ENCODE results near the gene NSUN2.

Gene NSUN2

DNA sequence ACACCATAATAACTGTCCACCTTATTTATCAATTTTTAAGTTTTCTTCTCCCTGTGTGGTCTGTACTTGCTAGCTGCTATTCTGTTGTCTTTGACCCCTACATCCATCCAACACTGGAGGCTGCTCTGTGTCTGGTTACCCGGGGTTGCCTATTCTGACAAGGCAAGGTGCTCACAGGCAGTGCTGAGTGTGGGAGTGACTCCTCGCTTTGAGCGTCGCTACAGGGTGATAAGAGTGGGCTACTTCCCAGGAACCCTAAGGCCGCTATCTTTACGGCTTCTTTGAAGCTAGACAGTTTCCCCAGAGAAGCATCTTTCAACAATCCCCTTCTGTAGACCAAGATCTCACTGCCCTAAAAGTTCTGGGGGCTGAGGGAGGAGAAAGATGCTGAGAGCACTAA, 35.3 kb downstream of the NSUN2 start:
- DNase-seq (ENCODE audit: low spot score), result no peak
- TF ChIP-seq, protein P1, sequence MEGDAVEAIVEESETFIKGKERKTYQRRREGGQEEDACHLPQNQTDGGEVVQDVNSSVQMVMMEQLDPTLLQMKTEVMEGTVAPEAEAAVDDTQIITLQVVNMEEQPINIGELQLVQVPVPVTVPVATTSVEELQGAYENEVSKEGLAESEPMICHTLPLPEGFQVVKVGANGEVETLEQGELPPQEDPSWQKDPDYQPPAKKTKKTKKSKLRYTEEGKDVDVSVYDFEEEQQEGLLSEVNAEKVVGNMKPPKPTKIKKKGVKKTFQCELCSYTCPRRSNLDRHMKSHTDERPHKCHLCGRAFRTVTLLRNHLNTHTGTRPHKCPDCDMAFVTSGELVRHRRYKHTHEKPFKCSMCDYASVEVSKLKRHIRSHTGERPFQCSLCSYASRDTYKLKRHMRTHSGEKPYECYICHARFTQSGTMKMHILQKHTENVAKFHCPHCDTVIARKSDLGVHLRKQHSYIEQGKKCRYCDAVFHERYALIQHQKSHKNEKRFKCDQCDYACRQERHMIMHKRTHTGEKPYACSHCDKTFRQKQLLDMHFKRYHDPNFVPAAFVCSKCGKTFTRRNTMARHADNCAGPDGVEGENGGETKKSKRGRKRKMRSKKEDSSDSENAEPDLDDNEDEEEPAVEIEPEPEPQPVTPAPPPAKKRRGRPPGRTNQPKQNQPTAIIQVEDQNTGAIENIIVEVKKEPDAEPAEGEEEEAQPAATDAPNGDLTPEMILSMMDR (IDR thresholded peaks at IDR 0.05; ENCODE audit: borderline replicate concordance, control extremely low read depth, extremely low read depth, insufficient read depth, missing control alignments), result no peak
- in situ Hi-C loops (cut with MboI; ENCODE audit: low sequenced_read_pairs, unreplicated experiment), result no loop called here

DNA sequence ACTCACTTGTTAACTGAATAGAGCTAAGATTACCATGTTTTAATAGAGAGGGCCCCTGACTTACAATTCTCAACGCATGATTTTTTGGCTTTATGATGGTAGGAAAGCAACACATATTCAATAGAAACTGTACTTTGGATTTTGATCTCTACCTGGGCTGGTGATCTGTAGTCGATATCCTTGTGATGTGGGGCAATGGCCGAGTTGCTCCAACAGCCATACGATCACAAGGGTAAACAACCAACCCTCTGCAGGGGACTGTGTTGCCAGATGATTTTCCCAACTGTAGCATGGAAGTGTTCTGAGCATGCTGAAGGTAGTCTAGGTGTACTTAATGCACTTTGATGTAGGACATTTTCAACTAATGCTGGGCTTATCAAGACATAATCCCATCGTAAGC, 36.5 kb downstream of the NSUN2 start:
- TF ChIP-seq, protein P1 (IDR thresholded peaks at IDR 0.05; ENCODE audit: borderline replicate concordance, control extremely low read depth, extremely low read depth, insufficient read depth, missing control alignments), result no peak
- no peak for DNase-seq (ENCODE audit: low spot score)
- in situ Hi-C loops (cut with MboI; ENCODE audit: low sequenced_read_pairs, unreplicated experiment), result no loop called here

DNA sequence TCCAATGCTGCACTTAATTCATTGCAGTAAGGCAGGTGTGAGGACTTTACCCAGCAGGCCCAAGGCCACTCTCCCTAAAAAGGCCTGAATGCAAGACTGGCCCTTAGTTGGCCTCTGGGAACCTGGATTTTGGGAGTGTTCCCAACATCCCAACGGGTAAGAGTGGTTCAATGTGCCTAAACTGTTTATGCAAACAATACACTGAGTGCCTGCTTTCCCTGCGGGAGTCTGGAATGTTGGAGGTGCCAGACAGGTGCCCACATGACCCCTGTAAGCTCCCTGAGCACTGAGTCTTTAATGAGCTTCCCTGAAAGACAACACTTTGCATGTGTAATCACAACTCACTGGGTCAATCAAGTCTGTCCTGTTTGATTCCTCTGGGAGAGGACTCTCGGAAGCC, 37.4 kb downstream of the NSUN2 start:
- in situ Hi-C loops (cut with MboI; ENCODE audit: low sequenced_read_pairs, unreplicated experiment), result no loop called here
- TF ChIP-seq, protein P1 (IDR thresholded peaks at IDR 0.05; ENCODE audit: borderline replicate concordance, control extremely low read depth, extremely low read depth, insufficient read depth, missing control alignments), result no peak
- DNase-seq (ENCODE audit: low spot score), result no peak

DNA sequence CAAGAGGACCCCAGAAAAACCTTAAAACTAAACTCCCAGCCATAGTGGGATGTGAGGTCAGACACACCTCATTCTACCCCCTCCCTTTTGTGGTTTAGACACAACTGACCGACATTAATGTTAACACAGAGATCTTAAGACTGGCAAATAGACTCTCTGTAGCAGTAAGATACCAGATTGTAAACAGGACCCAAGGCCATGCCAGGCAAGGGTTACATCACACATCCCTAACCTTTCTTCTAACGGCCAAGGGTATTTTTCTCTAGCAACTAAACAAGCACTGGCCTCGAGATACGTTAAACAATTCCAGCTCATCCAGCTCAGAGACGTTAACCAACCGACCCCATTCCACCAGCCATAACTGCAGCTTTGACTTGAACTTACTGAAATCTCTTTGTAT, 38.8 kb downstream of the NSUN2 start:
- in situ Hi-C loops (cut with MboI; ENCODE audit: low sequenced_read_pairs, unreplicated experiment), result no loop called here
- TF ChIP-seq, protein P1 (IDR thresholded peaks at IDR 0.05; ENCODE audit: borderline replicate concordance, control extremely low read depth, extremely low read depth, insufficient read depth, missing control alignments), result no peak

DNA sequence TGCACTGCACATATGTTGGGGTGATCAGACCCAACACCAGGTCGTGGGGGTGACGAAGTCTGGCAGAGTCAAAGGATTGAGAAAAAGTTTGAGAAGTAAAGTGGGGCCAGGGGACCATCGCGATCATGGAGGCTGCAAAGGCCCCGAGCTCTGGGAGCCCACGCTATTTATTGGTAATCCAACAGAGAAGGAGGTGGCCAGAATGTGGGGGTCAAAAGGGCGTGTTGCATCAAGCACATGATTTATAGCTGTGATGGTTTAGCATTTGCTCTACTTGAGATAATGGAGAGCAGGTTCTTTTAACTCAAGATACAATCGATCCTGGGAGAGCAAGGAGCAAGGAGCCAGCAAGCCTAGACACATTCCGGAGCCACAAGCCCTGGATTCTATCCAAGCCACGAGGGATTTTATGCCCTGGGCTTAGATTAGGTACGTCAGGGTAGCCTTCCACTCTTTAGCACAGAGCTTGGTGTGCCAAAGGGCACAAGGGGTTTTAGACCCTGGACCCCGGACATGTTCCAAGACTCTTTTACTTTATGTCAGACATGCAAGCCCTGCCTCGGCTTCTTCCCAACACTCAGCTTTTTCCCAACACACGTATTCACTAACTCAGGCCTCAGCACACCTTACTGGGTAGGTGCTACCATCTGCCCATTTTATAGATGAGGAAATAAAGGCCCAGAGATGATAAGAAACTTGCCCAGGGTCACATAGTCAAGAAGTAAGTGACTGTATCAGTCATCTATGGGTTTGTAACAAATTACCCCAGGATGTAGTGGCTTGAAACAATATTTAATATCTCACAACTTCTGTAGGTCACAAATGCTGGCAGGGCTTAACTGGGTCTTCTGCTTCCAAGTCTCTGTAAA, 39.5 kb downstream of the NSUN2 start:
- TF ChIP-seq, protein P1 (IDR thresholded peaks at IDR 0.05; ENCODE audit: borderline replicate concordance, control extremely low read depth, extremely low read depth, insufficient read depth, missing control alignments), result no peak
- in situ Hi-C loops (cut with MboI; ENCODE audit: low sequenced_read_pairs, unreplicated experiment), result no loop called here
- DNase-seq (ENCODE audit: low spot score), result no peak

More for the DNA sequence above, 38.8 kb downstream of the NSUN2 start:
- DNase-seq (ENCODE audit: low spot score), result no peak

DNA sequence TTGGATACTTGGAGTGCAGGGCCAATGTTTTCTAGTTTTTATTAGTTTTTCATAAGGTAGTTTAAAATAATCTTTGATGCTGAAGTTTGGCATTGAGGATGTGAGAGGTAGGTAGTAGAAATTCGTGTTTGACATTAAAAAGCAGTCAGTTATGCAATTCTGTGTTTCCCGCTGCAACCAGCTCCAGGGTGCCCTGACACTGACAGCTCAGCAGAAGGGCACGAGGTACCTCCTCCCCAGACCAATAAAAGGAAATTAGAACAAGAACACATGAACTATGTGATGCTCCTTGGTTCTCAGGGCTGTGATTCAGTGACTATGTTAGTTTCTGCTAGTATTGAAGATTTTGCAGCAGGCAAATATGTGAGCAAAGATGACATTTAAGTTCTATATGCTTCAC, 40.2 kb downstream of the NSUN2 start:
- DNase-seq (ENCODE audit: low spot score), result no peak
- in situ Hi-C loops (cut with MboI; ENCODE audit: low sequenced_read_pairs, unreplicated experiment), result no loop called here
- TF ChIP-seq, protein P1 (IDR thresholded peaks at IDR 0.05; ENCODE audit: borderline replicate concordance, control extremely low read depth, extremely low read depth, insufficient read depth, missing control alignments), result no peak

Data from GM13976 (cell line).